Right atrium auricular region (tissue), 2 donors: Measurements from ENCODE around the gene PPP1R1C. TPM values are rescaled to one million over a fixed set of nuclear protein-coding genes. Genes with fewer than 3 reads are reported as not detected.
A peak's percentile ranks its signal among the peaks of the same experiment; 100 is the strongest.

Experiments
- DNase-seq: peaks from one replicate; pipeline ENCODE4 v3.0.0-alpha.2; 2019; ENCODE audit warnings: low spot score
- H3K27ac ChIP-seq, 2 donors: fragments of 200-600 bp; sonication (generic); 1 replicate in 1 of 2; 2 replicates in 1 of 2; pipeline ENCODE4 v1.5.1; 2016 to 2019
- H3K27me3 ChIP-seq, 2 donors: fragments of 200-600 bp; sonication (generic); one replicate each; pipeline versions ENCODE4 v1.5.1 to v1.6.0; 2017 to 2019
- H3K36me3 ChIP-seq: fragments of 200-600 bp; sonication (generic); one replicate; pipeline ENCODE4 v1.5.1; 2016
- H3K4me1 ChIP-seq, 2 donors: fragments of 200-600 bp; sonication (generic); one replicate each; pipeline versions ENCODE4 v1.5.1 to v1.6.0; 2017 to 2019
- H3K4me3 ChIP-seq, 2 donors: fragments of 200-600 bp; sonication (generic); 1 replicate in 1 of 2; 2 replicates in 1 of 2; pipeline ENCODE4 v1.5.1; 2017 to 2019; ENCODE audit warnings: mild to moderate bottlenecking in 1 of 2, moderate library complexity in 1 of 2
- H3K9me3 ChIP-seq, 2 donors: fragments of 200-600 bp; sonication (generic); one replicate each; pipeline ENCODE4 v1.5.1; 2019
- CTCF ChIP-seq, 2 donors: fragments of 200-600 bp; sonication (generic); IDR thresholded peaks; one replicate each; pipeline ENCODE4 v1.5.1; 2019; ENCODE audit warnings: antibody characterized with exemption in 2 of 2
- total RNA-seq, 2 donors: library from RNA; depleted of rRNA; stranded (reverse); fragments of >200 nt; gene quantifications; one replicate each; pipeline ENCODE4 v1.1.0, GENCODE V29; 2016

The PPP1R1C gene
- total RNA-seq, 2 donors from 2014 or later: 5.4 to 14.5 TPM

GRCh38 chr2:182090486-182090885 is 104.8 kb downstream of the PPP1R1C start:
- TF ChIP-seq CTCF (IDR thresholded peaks at IDR 0.05): no peak
- Histone ChIP-seq H3K4me3 (no peak overlapping the region), H3K36me3 (no peaks in the 10 kb centered on the region), H3K27me3 (no peaks in the 10 kb centered on the region), H3K9me3 (peaks cover 0 to 5% of the 10 kb centered on the region in 2 donors), H3K27ac (no peak overlapping the region), H3K4me1 (no peaks in the 10 kb centered on the region)
- DNase-seq: no peak

DNA sequence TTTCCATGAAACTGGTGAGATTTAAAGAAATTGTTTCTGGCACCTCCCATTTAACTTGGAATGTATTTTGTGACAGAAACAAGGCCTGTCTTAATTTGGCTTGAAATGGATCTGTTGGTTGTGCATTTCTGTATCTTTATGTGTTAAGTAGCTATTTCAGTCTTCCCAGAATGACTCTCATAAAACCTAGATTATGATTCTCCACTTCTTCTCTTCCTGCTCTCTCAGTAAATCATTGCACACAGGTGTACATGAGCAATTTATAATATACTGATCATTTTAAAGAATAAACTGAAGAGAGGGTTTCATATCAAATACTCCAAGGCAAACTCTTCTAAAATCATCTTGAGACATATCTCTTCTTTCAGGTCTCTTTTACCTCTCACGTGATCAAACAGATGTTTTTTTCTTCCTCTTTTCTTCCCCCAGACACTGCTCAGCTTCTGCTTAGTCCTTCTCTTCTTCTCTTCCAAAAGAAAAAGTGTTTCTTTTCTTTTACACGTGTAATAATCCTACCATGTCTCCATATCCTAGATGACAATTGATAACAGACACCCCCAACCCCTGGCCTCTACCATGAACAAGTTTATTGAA is 112.0 kb downstream of the PPP1R1C start:
- H3K27me3 ChIP-seq: no peaks in the 10 kb centered on the region
- no peaks in the 10 kb centered on the region for H3K4me1 ChIP-seq
- DNase-seq: no peak
- no peak for TF ChIP-seq CTCF (IDR thresholded peaks at IDR 0.05)
- peaks cover 0 to 5% of the 10 kb centered on the region in 2 donors for H3K9me3 ChIP-seq
- no peak overlapping the region for H3K4me3 ChIP-seq
- H3K36me3 ChIP-seq: no peaks in the 10 kb centered on the region
- no peak overlapping the region for H3K27ac ChIP-seq

DNA sequence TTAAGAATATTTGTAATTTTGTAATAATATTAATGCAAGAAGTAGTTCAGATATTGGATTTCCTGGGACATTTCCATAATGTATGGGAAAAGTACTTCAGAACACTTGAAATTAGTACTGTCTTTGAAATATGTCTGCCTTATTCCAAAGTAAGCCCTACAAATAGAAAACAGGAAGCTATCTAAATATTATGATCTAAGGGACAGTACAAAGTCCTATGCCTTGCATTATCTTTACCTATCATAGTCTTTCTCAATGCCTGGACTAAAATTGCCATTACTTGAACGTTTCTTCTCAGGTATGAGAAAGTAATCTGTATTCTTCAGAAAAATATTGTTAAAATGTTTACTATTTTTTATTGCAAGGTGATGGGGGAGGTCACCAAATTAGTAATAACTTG is 113.0 kb downstream of the PPP1R1C start:
- TF ChIP-seq CTCF (IDR thresholded peaks at IDR 0.05): no peak
- Histone ChIP-seq H3K9me3 (no peaks in the 10 kb centered on the region), H3K36me3 (no peaks in the 10 kb centered on the region)

DNA sequence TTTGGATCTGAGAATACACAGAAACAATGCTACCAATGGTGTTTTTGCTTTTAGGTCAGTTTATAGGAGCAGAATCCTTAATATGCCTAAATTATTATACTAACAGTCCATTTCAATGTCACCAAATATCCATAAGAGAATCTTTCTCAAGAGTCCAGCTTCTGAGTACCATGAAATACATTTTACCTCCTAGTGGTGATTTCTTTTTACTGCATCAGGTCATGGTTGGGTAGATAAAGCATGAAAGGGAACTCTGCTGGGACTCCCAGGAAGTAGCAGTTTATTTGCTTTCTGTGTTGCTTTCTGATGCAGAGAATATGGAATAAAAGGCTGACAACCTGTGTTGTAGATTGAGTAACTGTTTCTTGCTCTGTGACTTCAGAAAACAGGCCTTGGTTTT is 115.6 kb downstream of the PPP1R1C start:
- H3K27ac ChIP-seq: no peak overlapping the region
- TF ChIP-seq CTCF (IDR thresholded peaks at IDR 0.05): peak in 1 of 2 donors; percentile 17
- no peaks in the 10 kb centered on the region for H3K4me1 ChIP-seq
- H3K9me3 ChIP-seq: no peaks in the 10 kb centered on the region
- H3K36me3 ChIP-seq: no peaks in the 10 kb centered on the region
- no peak for DNase-seq
- no peak overlapping the region for H3K4me3 ChIP-seq
- no peaks in the 10 kb centered on the region for H3K27me3 ChIP-seq

More for the DNA sequence above, 113.0 kb downstream of the PPP1R1C start:
- H3K4me1 ChIP-seq: no peaks in the 10 kb centered on the region
- no peak for DNase-seq
- no peak overlapping the region for H3K4me3 ChIP-seq
- H3K27ac ChIP-seq: no peak overlapping the region
- H3K27me3 ChIP-seq: no peaks in the 10 kb centered on the region

DNA sequence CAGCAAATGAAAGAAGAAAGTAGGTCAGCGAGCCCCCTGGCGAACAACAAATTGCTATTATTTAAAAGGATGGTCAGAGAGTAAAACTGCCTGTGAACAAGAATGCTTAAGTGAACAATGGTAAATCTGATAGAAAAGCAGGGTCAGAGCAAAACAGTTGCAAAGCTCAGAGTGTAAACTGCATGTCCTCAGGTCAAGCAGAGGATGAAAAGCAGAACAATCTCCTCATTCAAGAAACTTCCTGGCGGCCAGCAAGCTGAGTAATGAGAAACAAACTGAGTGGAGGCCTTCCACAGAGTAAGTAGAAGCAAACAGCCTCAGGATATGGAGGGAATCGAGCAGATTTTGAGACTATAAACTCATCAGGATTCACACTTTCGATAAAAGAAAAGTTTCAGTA is 117.9 kb downstream of the PPP1R1C start:
- H3K4me3 ChIP-seq: no peak overlapping the region
- H3K27ac ChIP-seq: no peak overlapping the region
- H3K4me1 ChIP-seq: no peaks in the 10 kb centered on the region
- no peak for TF ChIP-seq CTCF (IDR thresholded peaks at IDR 0.05)
- H3K9me3 ChIP-seq: no peaks in the 10 kb centered on the region
- no peaks in the 10 kb centered on the region for H3K36me3 ChIP-seq
- no peak for DNase-seq
- no peaks in the 10 kb centered on the region for H3K27me3 ChIP-seq

DNA sequence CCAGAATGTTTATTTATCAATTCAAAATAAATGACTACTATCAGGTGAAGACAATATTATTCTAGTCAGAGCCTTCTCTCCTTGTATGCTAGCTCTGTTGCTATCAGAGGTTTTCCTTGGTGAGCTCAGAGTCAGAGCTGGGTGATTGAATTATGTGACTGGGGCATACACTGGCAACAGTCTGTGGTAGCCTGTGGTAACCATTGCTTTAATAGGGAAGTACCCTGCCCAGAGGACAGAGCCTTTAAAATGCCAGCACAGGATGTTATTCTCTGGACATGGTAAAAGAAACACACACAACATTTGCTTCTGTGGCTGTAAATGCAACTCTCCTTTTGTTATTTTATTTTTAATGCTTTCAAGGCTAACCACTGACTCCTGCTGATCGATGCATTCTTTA is 124.7 kb downstream of the PPP1R1C start:
- no peak for TF ChIP-seq CTCF (IDR thresholded peaks at IDR 0.05)
- Histone ChIP-seq H3K4me3 (no peak overlapping the region), H3K27me3 (no peaks in the 10 kb centered on the region), H3K9me3 (no peaks in the 10 kb centered on the region), H3K36me3 (no peaks in the 10 kb centered on the region), H3K27ac (no peak overlapping the region), H3K4me1 (no peaks in the 10 kb centered on the region)
- DNase-seq: no peak
